Measurements from ENCODE around the gene PCDH1. TPM values are rescaled to one million over a fixed set of nuclear protein-coding genes. Genes with fewer than 3 reads are reported as not detected.

Gene PCDH1
- total RNA-seq, 1 experiment from 2014 or later = 0.45 TPM

DNA sequence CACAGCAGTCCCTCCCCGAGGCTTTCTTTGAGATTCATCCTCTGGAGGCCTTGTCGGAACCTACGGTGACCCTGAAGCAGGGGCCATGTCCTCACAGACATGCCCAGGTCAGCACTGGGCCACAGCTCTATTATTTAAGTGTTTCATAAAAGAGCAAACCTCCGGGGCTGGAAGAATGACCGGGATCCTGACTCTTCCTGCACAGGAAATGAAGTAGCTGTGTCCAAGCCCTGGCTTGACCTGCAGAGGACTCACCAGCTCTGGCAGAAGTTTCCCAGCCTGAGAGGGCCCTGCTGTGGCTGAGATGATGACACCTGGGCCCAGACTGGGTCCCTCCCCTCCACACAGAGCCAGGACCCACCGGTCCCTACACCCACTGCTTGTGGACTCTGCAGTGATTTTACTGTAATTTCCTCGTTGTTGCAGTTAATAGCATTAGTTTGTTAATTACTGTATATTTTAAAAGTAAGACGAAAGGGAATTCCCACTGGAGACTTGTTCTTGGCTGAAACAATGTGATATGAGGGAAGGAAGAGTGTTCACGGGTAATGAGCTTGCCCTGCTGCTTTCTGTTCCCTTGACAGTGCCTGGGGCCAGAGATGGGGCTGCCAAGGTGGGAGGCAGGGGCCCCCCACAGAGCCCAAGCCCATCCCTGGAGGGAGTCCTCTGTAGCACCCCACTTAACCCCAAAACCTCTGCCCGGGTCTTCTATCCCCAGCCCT is 72.2 kb downstream of the PCDH1 start:
- intact Hi-C loops (cut with micrococcal nuclease; ENCODE audit: unreplicated experiment) = no loop called here
- Histone ChIP-seq H3K27me3 (replicated peaks; ENCODE audit: insufficient read depth, low read depth, low read length, poor library complexity) (no peaks in the 10 kb centered on the region), H3K27ac (ENCODE audit: low read depth, low read length, poor library complexity, severe bottlenecking) (no peak overlapping the region), H3K4me1 (ENCODE audit: insufficient read depth, low read length, poor library complexity, severe bottlenecking) (peaks cover 17% of the 10 kb centered on the region), H3K4me3 (ENCODE audit: low read depth, low read length, poor library complexity, severe bottlenecking) (no peak overlapping the region), H3K9me3 (ENCODE audit: low read depth, low read length, poor library complexity, severe bottlenecking) (no peaks in the 10 kb centered on the region), H3K36me3 (ENCODE audit: insufficient read depth, low read length, poor library complexity, severe bottlenecking) (no peaks in the 10 kb centered on the region)
- no TSS peak for BruUV-seq (replicated peaks)
- DNase-seq (ENCODE audit: low spot score) = no peak
- POLR2A ChIA-PET (ENCODE audit: low non-redundant PET) = no interaction called here
- CTCF ChIA-PET = interaction anchor here (0.6 kb wide), 1 partner anchor 968 kb away, joined by 9 read pairs; no protein-coding TSS in a partner anchor
- no peak for TF ChIP-seq EZH2 (IDR thresholded peaks at IDR 0.05; ENCODE audit: borderline replicate concordance, low read depth, low read length, poor library complexity, severe bottlenecking)
- TF ChIP-seq, protein P1, sequence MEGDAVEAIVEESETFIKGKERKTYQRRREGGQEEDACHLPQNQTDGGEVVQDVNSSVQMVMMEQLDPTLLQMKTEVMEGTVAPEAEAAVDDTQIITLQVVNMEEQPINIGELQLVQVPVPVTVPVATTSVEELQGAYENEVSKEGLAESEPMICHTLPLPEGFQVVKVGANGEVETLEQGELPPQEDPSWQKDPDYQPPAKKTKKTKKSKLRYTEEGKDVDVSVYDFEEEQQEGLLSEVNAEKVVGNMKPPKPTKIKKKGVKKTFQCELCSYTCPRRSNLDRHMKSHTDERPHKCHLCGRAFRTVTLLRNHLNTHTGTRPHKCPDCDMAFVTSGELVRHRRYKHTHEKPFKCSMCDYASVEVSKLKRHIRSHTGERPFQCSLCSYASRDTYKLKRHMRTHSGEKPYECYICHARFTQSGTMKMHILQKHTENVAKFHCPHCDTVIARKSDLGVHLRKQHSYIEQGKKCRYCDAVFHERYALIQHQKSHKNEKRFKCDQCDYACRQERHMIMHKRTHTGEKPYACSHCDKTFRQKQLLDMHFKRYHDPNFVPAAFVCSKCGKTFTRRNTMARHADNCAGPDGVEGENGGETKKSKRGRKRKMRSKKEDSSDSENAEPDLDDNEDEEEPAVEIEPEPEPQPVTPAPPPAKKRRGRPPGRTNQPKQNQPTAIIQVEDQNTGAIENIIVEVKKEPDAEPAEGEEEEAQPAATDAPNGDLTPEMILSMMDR (conservative IDR thresholded peaks at IDR 0.05; ENCODE audit: low read depth, low read length) = no peak

DNA sequence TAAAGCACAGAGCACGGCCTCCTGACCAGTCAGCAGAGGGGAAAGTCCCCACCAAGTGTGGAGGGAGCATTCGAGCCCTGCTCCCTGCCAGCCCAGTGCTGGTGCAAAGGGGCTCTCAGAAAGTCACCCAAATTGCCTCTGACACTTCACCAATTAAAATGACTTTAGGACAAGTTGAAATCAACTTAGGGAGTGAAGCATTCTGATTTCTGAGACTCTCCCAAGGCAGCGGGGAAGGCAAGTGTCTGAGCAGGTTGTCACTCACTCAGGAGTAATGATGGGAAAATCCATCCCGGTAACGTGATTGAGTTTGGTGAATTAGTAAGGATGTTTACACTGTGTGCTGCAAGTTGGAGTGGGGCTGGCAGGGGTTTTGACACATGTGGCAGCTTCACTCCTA is 73.7 kb downstream of the PCDH1 start:
- intact Hi-C loops (cut with micrococcal nuclease; ENCODE audit: unreplicated experiment) = no loop called here
- POLR2A ChIA-PET (ENCODE audit: low non-redundant PET) = no interaction called here

More for the DNA sequence above, 73.7 kb downstream of the PCDH1 start:
- H3K27me3 ChIP-seq (replicated peaks; ENCODE audit: insufficient read depth, low read depth, low read length, poor library complexity) = no peaks in the 10 kb centered on the region
- no peaks in the 10 kb centered on the region for H3K36me3 ChIP-seq (ENCODE audit: insufficient read depth, low read length, poor library complexity, severe bottlenecking)
- no peak for TF ChIP-seq EZH2 (IDR thresholded peaks at IDR 0.05; ENCODE audit: borderline replicate concordance, low read depth, low read length, poor library complexity, severe bottlenecking)
- TF ChIP-seq, protein P1 (conservative IDR thresholded peaks at IDR 0.05; ENCODE audit: low read depth, low read length) = no peak
- H3K9me3 ChIP-seq (ENCODE audit: low read depth, low read length, poor library complexity, severe bottlenecking) = no peaks in the 10 kb centered on the region
- BruUV-seq (replicated peaks) = no TSS peak
- H3K4me1 ChIP-seq (ENCODE audit: insufficient read depth, low read length, poor library complexity, severe bottlenecking) = peaks cover 27% of the 10 kb centered on the region
- no peak overlapping the region for H3K27ac ChIP-seq (ENCODE audit: low read depth, low read length, poor library complexity, severe bottlenecking)
- no peak overlapping the region for H3K4me3 ChIP-seq (ENCODE audit: low read depth, low read length, poor library complexity, severe bottlenecking)
- no peak for DNase-seq (ENCODE audit: low spot score)
- CTCF ChIA-PET = interaction anchor here (1.5 kb wide), 1 partner anchor 75 kb away, joined by 4 read pairs; no protein-coding TSS in a partner anchor

Other genes with a start within 250 kb of the PCDH1 start
- 93.1 and 109 TPM in 2 replicates for gene HDAC3, start 241.6 kb downstream of the PCDH1 start, total RNA-seq (2021)
- gene RELL2, start 241.4 kb downstream of the PCDH1 start, total RNA-seq (2021) = 4.7 and 6.6 TPM in 2 replicates
- 2.3 and 3.9 TPM in 2 replicates for gene FCHSD1, start 227.0 kb downstream of the PCDH1 start, total RNA-seq (2021)
- 4.1 and 4.6 TPM in 2 replicates for gene ARAP3, start 196.2 kb downstream of the PCDH1 start, total RNA-seq (2021)
- 35.1 and 40.1 TPM in 2 replicates for gene DELE1, start 45.5 kb upstream of the PCDH1 start, total RNA-seq (2021)
- gene PCDH12, start 79.8 kb upstream of the PCDH1 start, total RNA-seq (2021) = 0.57 and 0.75 TPM in 2 replicates
- gene RNF14, start 90.7 kb upstream of the PCDH1 start, total RNA-seq (2021) = 59.2 and 67.1 TPM in 2 replicates
- gene GNPDA1, start 134.6 kb upstream of the PCDH1 start, total RNA-seq (2021) = 46.7 and 52.4 TPM in 2 replicates
- gene NDFIP1, start 230.4 kb upstream of the PCDH1 start, total RNA-seq (2021) = 47.6 and 49.3 TPM in 2 replicates

Data from A673 (cell line).